Stimulated activated CD8-positive, alpha-beta memory T cell treated with anti-CD3 and anti-CD28 coated beads, Interleukin-2, amount 100 ng/mL, for 48 hours (primary cell): ENCODE data around the gene ANKIB1.

ENCODE experiments used
- DNase-seq, 2 donors: peaks; one replicate each; pipeline ENCODE4 v3.0.0-alpha.2; 2020; ENCODE audit warnings: low read depth in 2 of 2

ANKIB1 gene

DNA sequence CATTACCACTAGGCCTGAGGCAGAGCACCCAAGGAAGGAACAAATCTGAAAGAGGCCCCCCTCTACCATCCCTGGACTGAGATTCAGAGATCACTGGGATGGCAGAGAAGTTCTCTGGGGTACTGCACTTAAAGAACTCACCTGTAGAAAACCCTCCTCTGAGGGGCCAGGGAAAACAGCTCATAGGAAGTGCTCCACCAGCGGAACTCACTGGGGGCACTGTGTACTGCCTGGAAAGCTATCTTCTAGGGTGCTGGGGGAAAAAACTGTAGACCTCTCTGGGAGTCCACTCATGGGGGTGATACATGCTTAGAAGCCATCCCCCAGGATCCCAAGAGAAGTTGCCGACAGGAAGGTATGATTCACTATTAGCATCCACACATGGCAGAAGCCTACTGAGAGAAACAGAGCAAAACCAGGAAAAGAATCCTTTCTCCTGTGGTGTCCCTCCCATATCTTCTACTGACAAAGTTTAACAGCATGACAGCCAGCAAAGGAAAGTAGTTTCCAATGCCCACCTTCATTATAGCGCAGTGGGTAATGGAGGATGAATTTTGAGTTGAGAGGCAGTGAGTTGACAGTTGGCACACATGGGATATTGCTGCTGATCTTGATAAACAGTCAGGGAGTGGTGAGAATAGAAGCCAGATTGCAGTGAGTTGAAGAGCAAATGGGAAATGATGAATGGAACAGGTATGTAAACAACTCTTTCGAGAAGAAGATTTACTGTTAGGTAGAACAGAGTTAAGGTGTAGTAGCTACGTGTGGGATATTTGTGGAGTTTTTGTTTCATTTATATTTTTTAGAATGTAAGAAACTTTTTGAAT lies 20.9 kb downstream of the ANKIB1 start:
- DNase-seq, result no peak

DNA sequence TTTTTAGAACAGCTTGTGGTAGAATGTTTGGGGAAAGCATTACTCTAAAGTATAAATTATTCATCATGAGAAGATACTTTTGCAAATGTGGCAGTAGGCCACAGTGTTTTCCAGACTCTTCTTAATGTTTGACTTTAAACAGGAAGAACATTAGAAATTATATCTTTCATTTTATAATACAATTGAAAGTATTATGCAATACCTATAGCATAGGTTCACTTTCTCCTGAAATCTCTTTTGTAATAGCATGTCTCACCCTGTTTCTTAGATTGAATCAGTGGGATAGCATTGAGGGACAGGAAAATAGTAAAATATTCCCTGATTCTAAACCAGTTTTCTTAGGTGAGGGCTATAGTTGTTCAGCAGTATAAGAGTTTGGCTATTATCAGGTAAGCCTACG lies 23.1 kb downstream of the ANKIB1 start:
- no peak for DNase-seq

DNA sequence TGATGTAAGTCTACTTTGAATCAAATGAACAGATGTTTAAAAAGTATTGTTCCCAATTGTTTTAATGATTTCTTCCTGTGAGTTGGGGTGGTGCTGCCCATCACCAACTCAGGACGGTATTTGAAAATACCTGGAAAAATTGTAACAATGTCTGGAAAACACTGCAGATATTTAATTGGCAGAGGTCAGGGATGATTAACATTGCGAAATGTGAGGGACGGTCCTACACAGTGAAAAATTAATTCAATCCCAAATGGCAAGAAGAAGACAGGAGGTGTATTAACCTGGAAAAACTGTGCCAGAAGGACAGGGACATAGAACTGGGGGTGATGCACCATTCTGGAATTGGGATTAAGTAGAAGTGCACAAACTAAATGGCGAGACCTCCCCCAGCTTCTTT lies 29.6 kb downstream of the ANKIB1 start:
- no peak for DNase-seq

- no peak for DNase-seq
Observed at GRCh38 chr7:92276460-92276864, 30.7 kb downstream of the ANKIB1 start.

DNA sequence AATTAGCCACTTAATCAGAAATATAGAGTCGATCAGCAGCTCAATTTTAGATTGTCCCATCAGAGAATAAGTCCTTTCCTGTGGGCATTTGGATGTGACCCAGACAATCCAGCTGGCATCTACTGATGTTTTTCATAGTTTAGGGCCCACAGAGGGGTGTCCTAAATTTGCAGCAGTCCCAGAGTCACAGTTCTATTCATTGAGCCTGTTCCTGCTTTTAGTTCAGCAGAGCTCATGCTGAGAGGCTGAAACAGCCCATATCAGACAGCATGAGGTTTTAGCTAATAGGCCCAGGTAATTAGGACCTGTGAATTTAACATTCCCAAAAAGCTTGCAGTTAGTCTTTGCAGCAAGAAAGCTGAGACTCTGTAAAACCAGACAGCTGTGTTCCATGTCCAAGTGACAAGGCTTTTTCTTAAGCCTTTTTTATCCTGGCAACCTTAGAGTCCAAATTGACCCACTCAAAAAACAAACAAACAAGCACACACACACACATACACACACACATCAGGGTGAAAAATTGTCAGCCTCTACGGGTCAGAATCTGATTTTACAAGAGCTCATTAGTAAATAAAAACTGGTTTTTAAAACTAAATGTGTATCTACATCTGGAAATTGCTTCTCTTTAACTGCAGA lies 33.7 kb downstream of the ANKIB1 start:
- DNase-seq, result no peak

DNA sequence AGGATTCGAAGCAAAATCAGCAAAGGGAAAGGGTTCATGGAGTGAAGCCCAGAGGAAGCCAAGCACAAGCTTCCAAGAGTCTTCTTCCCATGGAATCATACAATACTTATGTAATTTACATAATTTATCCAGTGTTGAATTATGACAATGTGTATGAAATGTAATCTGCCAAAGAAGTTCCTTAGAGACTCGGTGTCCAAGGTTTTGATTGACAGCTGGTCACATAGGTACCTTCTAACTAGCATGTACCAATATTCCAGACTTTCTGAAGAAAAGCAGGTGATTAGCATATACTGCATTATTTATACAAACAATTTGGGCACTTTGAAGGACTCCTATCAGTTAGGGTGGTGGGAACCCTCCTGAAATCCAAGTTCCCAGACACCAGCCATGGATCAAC lies 35.3 kb downstream of the ANKIB1 start:
- DNase-seq, result no peak

DNA sequence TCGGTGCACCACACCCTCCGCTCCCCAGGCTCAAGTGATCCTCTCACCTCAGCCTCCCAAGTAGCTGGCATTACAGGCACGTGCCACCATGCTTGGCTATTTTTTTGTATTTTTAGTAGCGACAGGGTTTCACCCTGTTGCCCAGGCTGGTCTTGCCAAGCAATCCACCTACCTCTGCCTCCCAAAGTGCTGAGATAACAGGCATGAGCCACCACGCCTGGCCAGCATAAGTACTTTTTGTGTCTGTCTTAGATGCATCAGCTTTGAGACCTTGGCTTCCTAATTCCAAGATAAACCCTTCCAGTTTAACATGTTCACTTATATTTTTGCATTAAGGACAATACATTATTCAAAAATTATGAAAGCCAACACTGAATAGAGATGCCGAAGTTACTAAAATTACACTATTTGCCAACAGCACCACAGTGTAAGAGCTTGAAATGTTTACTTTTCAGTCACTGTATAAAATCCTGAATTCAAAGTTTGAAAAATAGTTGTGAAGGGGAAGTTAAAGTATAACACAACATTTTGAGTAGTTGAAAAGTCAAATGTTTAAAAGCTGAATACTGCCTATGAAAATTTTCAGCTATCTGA lies 36.5 kb downstream of the ANKIB1 start:
- DNase-seq, result no peak

DNA sequence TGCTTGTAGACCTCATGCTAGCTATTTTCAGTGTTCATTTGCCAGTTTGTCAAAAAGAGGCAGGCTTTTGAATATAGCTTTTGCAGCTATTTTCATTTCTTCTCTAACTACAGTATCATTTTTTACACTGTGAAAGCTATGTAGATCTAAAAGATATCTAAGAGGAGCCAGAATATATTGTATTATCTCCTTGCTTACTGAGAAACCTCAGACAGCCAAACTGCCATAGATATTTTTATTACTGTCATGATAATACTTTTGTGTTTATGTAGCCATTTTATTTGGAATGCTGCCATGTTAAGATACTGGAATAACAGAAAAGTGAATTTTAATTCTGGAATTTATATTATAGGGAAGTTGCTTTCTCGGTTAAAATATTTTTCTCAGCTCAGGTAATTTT lies 37.2 kb downstream of the ANKIB1 start:
- DNase-seq, result no peak

GRCh38 chr7:92289321-92289720 lies 43.5 kb downstream of the ANKIB1 start:
- no peak for DNase-seq

DNA sequence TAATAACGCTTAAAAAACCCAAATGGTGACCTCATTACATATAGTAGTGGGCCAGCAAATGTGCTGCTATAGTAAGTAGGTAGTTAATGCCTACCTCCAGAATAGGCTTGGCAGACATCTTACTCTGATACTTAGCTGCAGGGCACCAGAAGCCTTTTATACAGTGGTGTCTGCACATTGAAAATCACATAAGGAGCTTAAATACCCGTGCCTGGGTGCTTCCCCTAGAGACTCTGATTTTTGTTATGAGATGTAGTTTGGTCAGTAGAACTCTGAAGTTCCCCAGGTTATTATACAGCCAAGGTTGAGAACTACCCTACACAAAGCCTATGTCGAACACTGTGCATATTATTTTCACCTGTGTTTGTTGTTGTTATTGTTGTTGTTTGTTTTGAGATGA lies 47.2 kb downstream of the ANKIB1 start:
- no peak for DNase-seq

DNA sequence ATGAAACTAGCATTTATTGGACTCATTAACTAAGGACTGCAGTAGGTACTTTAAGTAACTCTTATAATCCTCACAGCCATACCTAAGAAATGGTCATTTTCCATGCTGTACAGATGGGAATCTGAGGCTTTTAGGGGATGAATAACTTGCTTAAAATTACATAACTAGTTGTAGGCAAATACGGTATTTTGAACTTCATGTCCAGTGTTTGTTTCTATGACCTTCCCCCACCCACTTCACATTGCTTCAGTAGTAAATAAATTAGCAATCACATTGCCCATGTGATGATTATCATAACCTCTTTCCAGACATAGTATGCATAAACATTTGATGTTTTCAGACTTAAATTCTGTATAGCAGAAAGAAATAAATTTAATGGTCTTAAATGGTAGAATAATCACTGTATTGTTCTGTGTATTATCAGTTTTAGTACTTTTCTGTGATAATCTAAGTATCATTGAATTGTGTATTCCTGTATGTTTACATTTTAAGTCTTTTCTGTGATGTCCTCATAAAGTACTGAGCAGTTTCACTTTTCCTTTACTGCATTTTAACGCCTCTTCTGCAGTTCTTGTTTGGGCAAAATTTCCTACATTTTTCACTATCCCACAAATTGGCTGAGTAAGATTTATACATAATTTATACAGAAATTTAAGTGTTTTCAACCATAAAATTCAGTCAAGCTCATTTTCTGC lies 48.3 kb downstream of the ANKIB1 start:
- no peak for DNase-seq

DNA sequence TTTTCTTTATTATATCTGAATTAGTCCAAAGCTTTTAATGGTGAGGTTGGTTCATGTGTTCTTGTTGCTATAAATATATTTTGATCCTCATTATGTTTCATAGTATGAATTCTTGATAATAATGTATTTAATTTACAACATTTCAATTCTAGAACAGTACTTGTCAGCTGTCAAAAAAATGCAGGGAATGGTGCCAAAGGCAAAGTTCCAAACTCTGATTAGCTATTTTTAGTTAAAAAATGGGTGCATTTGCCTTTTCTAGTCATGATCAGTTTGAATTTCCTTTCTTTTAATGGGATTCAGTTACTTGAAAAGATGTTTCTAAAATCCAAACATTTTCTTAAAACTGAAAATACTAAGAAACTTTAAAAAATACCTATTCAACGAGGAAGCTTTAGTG lies 49.6 kb downstream of the ANKIB1 start:
- no peak for DNase-seq

DNA sequence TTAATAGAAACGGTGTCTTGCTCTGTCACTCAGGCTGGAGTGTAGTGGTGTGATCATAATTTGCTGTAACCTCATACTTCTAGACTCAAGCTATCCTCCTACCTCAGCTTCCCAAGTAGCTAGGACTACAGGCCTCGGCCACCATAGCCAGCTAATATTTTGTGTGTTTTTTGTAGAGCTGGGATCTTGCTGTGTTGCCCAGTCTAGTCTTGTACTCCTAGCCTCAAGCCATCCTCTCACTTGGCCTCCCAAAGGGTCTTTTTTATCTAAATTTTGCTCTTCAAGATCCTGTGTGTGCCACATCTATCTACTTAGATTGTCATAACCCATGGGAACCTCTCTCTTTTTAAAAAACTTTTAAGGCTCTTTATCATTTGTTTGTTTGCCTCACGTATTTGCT lies 50.5 kb downstream of the ANKIB1 start:
- no peak for DNase-seq

- DNase-seq, result no peak
Observed at GRCh38 chr7:92296880-92297445, 51.2 kb downstream of the ANKIB1 start.

- DNase-seq, result no peak
Observed at GRCh38 chr7:92297736-92298135, 52.0 kb downstream of the ANKIB1 start.

- DNase-seq, result no peak
Observed at GRCh38 chr7:92303761-92304160, 58.0 kb downstream of the ANKIB1 start.

GRCh38 chr7:92304406-92304893 lies 58.7 kb downstream of the ANKIB1 start:
- no peak for DNase-seq

- DNase-seq, result no peak
Observed at GRCh38 chr7:92306153-92306552, 60.4 kb downstream of the ANKIB1 start.

GRCh38 chr7:92313055-92313454 lies 67.3 kb downstream of the ANKIB1 start:
- DNase-seq, result no peak

DNA sequence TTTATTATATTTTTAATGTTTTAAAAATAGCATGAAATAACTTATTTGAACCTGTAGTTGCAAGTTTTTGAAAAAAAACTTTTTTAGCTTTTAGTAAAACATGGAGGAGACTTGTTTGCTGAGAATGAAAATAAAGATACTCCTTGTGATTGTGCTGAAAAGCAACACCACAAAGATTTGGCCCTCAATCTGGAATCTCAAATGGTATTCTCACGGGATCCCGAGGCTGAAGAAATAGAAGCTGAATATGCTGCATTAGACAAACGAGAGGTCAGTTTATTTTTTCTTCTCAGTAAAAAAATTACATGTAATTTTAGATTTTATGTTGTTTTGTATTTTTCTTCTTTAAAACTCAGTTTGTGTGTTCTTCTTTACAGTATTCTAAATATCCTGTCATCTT lies 73.5 kb downstream of the ANKIB1 start:
- DNase-seq, result no peak

GRCh38 chr7:92325173-92325572 lies 79.4 kb downstream of the ANKIB1 start:
- no peak for DNase-seq

- no peak for DNase-seq
Observed at GRCh38 chr7:92325858-92326257, 80.1 kb downstream of the ANKIB1 start.
